Dermis blood vessel endothelial cell (primary cell): ENCODE data around the gene ST6GALNAC3. TPM values are rescaled to one million over a fixed set of nuclear protein-coding genes. Genes with fewer than 3 reads are reported as not detected.
"Not testable (repeated sequence)": the region's sequence is repeated elsewhere in the genome, so short reads cannot be mapped to it uniquely, and the experiment has no call there.

Experiments
- DNase-seq: peaks from one replicate; pipeline ENCODE4 v3.0.0; 2010
- total RNA-seq: library from RNA; depleted of rRNA; stranded (reverse); fragments of >200 nt; gene quantifications from 2 replicates; pipeline ENCODE4 v1.2.3, GENCODE V29; 2014

Gene ST6GALNAC3
- total RNA-seq, 1 donor from 2014 or later: 44.9 TPM

DNA sequence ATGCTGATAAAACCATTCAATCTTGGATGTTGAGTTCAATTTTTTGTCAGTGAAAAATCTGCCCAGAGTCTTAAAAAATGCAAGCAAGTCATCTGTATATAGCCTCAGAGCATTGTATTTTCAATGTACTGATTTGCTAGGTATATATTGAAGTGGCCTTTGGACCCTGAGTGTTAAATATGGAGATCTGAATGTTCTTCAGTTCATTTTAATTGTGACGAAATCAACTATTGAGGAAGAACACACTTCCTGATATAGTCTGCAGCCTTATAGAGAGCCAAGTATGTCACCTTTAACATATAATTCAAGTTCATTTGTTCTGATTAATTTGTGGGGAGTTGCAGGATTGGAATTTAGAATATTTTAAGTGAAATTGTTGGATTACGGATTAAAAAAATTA lies 128.1 kb downstream of the ST6GALNAC3 start:
- DNase-seq: no peak

DNA sequence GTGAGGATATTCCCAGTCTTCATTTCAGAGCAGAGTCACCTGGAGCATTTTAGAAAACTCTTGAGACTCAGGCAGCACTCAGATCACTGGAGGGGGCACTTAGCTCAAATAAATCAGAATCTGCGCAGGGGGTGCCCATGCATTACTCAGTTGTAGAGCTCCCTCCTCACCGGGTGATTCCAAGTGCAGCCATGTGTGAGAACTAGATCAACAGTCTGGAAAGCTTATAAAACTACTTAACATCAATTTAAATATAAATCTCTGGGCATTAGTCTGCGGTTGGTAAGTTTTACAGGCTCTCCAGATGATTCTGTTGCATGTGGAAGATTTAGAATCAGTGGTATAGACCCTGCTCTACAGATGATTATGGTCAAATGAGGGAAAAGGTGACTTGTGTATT lies 128.6 kb downstream of the ST6GALNAC3 start:
- no peak for DNase-seq

DNA sequence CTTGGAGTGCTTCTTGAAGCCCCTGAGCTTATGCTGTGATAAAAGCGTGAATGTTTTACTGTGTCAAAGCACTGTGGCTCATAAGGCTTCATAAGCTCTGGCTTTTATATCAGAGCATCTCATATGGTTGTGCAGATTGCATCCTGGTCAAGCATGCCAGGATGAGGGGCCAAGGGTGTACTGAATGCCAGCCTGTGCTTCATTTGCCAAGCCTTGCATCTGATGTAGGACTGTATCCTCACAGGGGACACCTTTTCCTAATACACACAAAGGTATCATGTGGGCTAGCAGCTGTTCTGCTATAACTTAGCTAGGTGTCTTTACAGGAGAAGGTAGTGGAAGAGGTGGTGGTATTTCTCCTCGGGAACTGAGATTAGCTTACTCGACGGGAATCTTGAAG lies 134.7 kb downstream of the ST6GALNAC3 start:
- no peak for DNase-seq

DNA sequence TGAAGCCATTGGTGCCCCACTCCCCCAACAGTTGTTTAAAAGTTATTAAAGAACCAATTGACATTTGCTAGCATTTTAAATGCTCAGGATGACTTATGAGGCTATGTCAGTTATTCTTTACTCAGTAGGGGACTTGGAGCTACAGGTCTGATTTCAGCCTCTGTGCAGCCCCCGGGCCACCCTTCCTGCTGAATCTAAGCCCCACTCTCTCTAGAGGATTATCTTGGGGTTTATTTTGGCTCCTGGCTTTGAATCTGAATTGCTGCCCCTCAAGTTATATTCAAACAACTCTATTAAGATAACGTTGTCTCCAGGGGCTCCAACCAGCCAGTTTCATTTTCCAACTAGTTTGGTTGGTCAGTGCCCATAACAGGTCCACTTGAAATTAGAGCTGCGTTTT lies 135.1 kb downstream of the ST6GALNAC3 start:
- DNase-seq: no peak

DNA sequence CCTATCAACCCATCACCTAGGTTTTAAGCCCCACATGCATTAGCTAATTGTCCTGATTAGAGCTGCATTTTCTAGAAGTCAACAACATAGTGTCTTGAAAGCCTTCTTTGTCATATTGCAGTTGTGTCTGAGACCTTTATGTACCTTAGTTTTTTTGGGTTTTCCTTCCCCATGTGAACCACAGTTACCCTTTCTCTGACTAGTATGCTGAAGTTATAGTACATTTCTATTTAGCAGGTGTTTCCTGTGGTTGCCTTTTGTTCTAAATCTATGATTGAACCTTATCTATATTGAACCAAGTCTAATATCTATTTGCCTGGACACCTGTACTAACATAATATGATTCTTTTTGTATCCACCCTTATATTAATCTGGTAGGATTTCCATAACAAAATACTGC lies 135.6 kb downstream of the ST6GALNAC3 start:
- DNase-seq: peak; percentile 21

DNA sequence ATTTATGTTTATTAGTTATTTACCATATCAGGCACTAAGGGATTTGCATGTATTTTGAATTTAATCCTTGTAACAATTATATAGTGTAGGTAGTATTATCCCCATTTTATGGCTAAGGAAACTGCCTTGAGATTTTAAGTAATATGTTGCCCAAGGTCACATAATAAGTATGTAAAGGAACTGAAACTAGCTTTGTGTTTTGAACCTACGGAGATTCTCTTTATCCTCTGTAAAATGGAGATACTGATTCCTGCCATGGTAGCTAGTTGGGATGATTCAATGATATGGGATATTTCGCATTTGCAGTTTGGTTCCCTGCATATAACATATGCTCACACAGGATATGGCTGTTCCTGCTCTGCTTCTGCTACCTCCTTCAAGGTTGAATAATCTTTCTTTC lies 144.3 kb downstream of the ST6GALNAC3 start:
- DNase-seq: no peak

DNA sequence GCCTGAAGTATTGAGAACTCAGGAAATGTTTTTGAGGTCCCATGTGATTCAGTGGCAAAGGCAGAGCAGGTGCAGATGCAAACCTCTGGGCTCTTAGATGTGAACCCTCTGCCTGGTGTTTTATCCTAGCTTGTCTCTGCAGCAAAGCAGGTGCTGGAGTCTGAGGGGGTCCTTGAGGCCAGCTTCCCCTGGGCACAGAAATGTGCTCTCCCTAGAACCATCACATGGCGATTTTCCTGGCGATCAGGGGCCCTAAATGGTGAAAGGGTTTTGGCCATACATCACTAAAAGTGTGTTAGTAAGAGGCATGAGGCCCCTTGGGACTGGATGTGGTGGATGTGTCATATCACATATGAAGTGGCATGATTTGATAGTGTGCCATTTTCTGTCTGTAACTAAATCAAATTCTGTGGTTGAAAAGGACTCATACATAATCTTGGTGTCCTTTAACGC lies 144.8 kb downstream of the ST6GALNAC3 start:
- no peak for DNase-seq

DNA sequence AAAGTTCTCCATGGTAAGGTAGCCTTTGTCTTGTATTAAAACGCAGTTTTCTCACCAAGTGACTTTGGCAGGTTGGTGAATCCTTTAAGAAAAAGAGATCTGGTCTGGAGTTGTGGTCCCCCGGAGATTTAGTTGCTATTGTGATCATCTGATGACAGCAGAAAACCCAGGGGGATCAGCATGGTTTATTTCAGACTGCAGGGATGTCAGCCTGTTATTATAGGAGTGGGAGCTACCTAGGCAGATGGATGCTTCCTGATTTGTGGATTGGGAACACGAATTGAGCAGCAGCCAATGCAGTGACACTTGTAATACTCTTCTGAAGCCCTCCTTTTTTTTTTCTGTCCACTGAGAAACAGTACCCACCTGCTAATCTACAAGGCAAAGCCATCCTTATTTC lies 150.2 kb downstream of the ST6GALNAC3 start:
- no peak for DNase-seq

DNA sequence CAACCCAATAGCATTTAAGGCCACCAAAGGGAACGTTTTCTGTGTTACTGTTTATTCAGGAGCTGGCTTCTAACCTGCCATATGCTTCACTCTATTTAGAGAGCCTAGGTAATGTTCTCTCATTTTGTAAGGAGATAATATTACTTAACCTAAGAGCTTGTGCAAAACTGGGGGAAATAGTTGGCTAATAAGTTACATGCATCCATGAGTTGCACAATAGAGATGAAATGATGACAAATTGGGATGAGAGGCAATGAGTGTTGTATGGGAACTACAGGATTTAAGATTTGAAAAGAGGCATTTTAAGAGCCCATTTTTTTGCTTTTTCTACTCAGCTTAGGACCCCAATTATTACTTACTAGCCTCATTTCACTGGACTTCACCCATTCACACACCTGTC lies 151.0 kb downstream of the ST6GALNAC3 start:
- DNase-seq: no peak

DNA sequence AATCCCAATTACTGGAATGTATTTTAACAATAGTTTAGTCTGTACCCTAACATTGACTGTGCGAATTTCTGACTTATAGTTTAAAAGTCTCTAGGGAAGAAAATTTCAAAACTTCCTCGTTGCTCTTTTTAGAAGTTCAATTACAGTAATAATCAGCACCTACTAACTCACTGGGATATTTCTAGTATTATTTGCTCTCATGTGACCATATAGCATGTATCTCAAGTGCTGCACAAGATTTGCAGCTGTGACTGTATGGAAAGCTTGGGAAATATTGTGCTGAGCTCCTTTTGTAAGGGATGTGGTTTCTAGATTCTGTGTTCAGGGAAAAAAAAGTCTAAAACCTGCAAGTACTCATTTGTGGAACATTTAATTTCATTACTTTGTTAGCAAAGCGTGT lies 153.1 kb downstream of the ST6GALNAC3 start:
- DNase-seq: no peak

DNA sequence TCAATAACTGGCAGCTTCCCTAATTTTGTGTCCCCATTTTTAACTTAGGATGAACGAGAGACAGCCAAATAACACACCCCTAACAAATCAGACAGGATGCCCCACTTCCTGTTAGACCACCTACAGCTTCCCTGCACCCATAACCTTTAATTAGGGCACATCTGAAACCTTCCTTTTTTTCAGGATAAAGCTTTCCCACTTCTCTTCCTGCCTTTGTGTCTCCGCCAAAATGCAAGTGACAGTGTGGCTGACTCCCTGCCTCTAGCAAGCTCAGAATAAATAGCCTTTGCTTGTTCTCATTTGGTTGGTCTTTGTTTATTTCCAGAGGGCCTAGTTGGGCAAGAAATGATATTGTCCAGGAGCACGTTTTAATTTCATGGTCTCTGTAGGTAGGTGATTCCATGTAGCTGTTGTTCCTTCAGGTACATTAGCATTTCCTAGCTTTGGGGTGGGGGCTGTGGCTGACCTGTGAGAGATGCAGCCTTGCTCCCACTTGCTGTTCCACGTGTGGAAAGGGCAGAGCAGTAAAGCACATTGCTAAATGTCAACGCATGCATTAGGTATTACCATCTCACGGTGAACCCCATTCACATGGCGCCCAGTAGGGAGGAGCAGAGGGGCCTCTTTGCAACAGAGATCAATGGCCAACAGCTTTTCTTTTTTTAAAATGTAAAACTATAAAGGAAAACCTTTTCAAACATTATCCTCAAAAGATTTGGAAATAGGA lies 154.9 kb downstream of the ST6GALNAC3 start:
- DNase-seq: peak; percentile 50

DNA sequence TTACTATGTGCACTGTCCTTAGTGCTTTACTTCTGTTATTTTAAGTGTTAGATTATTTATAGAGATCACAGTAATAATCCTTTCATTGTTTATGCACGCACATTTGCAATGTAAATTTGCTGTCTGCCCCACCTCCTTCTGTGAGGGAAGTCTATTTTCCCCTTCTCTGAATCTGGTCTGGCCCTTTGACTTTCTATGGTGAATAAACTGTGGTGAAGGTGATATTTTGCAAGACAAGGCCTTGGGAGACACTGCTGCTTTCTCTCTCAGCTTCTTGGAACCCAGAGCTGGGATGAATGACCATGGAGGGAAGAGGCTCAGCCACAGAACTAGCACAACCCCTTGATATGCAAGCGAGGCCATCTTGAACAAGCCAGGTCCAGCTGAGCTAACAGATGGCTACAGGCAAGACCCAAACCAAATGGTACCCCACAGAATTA lies 156.3 kb downstream of the ST6GALNAC3 start:
- no peak for DNase-seq

DNA sequence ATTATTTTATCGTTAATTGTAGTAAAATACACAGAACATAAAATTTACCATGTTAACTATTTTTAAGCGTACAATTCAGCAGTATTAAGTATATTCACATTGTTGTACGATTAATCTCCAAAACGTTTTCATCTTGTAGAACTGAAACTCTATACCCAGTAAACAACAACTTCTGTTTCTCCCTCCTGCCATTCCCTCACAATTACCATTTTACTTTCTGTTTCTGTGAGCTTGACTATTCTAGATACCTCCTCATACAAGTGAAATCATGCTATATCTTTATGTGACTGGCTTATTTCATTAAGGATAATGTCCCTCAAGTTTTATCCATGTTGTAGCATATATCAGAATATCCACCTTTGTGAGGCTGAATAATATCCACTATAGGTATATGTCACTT lies 156.8 kb downstream of the ST6GALNAC3 start:
- no peak for DNase-seq

DNA sequence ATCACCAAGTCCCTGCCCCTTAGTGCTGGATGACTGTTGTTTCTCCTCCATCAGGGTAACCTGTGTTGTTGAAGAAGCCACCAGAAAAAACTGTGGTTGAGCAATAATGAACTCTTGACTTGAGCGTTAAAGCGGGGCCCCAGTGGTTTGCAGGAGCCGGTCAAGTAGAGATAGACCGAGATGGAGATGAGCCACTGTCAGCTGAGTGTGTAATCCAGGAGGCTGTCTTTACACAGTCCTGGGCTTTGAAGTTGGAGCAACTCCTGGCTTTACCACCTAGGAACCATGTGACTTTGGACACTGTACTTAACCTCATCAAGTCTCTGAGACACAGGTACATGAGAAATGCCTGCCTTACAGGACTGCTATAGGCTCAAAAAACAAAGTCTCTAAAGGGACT lies 158.1 kb downstream of the ST6GALNAC3 start:
- DNase-seq: no peak

DNA sequence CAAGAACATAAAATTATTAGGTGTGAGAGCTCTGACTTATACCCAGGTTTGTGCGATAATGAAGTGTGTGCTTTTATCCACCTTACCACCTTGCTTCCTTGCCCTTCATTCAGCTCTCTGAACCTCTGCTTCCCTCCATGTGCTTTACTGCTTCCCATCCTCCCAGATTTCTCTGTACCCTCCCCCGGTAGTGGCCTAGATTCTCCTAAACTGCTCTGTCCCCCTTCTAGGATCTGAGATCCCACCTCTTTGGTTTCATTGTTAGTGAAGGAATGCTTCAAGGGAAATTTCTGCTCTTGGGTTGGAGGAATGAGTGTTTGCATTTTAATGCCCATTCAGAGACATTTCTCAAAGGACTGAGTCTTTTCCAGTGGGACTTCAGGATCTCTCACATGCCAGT lies 159.5 kb downstream of the ST6GALNAC3 start:
- DNase-seq: no peak

DNA sequence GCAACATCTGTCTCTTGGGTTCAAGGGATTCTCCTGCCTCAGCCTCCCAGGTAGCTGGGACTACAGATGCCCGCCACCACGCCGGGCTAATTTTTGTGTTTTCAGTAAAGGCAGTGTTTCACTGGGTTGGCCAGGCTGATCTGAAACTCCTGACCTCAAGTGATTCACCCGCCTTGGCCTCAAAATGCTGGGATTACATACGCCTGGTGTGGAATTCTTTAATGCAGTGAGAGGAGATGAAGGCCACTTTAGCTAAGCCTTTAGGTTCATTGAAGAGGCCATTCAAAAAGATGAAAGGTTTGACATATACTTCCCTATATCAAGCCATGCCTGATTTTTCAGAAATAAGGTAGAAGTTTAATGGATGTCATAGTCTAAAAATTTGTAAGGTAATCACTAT lies 162.7 kb downstream of the ST6GALNAC3 start:
- DNase-seq: no peak

DNA sequence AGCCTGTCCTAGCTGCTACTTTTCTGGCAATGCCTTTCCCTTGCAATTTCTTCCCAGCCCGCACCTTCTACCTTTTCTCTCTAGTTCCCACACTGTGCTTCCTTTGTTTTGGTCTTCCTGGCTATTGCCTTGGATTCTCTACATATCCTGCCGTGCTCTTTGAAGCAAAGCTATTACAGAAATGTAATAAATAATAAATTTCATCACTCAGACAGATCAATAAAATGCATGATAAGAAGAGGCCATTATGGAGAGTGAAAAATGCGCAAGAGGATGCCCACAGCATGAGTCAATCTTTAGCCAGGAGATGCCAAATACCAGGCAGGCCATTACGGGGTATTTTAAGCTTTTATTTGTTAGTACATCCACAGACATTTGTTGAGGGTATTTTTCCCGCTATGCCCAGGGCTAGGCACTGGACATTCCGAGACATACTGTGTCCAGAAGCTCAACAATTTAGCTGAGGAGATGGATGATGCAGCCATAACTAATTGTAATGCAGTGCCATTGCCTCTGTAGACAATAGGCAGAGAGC lies 163.6 kb downstream of the ST6GALNAC3 start:
- peak; percentile 37 for DNase-seq

DNA sequence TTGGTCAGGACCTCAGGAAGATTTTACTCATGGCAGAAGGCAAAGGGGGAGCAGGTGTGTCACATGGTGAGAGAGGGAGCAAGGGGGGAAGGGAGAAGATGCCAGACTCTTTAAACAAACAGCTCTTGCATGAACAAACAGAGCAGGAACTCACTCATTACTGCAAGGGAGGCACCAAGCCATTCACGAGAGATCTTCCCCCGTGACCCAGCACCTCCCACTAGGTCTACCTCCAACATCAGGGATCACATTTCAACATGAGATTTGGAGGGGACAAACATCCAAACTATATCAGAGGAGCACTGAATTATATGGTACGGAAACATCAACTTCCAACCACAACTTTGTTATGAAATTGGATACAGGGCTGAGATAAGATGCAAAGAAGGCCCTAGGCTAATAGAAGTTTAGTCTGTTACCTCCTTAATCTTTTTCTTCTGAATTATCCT lies 164.9 kb downstream of the ST6GALNAC3 start:
- no peak for DNase-seq

DNA sequence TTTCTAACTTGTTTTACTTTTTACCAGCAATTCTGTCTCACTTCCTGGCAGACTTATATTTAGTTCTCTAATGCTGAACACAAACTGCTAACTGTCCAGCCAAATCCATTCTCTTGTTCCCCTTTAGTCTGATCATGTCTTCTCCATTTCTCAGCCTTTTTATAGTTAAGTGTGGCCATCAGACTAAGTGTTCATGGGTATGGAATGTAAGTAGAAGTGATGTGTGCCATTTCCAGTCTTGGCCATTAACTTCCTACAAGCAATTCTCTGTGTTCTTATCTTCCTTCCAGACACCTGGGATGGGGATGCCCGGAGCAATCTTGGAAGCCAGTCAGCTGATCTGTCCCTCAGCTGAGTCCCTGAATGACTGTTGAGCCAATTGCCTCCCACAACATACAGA lies 165.8 kb downstream of the ST6GALNAC3 start:
- no peak for DNase-seq

DNA sequence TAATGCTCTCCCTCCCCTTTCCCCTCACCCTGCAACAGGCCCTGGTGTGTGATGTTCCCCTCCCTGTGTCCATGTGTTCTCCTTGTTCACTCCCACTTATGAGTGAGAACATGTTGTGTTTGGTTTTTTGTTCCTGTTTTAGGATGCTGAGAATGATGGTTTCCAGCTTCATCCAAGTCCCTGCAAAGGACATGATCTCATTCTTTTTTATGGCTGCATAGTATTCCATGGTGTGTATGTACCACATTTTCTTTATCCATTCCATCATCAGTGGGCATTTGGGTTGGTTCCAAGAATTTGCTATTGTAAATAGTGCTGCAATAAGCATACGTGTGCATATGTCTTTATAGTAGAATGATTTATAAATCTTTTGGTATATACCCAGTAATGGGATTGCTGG lies 168.0 kb downstream of the ST6GALNAC3 start:
- DNase-seq: not testable (repeated sequence)

DNA sequence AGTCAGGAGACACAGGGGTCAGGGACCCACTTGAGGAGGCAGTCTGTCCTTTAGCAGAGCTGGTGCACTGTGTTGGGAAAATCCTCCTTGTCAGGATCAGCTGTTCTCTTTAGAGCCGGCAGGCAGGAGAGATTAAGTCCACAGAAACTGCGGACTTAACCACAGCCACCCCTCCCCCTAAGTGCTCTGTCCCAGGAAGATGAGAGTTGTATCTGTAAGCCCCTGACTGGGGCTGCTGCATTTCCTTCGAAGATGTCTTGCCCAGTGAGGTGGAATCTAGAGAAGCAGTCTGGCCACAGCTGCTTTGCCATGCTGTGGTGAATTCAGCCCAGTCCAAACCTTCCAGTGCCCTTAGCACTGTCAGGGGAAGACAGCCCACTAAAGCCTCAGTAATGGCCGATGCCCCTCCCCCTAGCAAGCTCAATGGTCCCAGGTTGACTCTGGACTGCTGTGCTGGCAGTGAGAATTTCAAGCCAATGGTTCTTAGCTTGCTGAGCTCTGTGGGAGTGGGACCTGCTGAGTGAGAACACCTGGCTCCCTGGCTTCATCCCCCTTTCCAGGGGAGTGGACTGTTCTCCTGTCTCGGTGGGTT lies 172.8 kb downstream of the ST6GALNAC3 start:
- no peak for DNase-seq

DNA sequence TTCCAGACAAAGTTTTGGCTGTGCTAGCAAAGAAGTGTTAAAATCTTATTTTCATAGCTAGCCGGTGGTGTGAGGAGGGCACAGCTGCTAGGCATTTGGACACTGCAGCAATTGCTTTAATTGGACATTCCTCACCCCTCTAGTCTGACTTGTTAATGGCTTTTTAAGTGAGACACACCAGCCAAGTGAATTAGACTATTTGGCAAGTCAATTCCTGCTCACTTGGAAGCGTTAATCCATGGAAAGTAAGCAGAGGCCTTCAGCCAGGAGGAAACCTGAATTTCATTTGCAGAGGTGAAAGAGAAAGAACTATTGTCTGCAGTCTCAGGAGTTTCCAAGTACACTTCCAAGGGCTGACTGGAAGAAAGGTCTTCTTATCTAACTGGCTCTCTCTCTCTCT lies 175.7 kb downstream of the ST6GALNAC3 start:
- no peak for DNase-seq

DNA sequence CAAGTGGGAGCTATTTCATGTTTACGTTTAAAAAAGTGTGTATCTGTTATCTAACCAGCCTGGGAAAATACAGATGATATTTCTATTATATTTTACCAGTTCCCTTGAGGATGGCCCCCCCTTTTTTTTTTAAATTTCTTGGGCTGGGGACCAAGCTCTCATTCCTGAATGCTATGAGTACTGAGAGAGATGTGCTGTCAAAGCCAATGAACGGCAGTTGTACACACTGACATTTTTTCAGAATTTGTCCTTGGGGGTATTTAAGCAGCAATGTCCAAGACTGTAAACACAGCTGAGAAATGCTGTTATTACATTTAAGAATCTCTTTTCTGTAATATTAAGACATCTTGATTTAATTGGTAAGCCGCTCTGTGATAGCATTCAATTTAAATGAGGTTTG lies 177.9 kb downstream of the ST6GALNAC3 start:
- DNase-seq: no peak
